Activated T-helper 9 cell treated with anti-CD3 and anti-CD28 coated beads, Interleukin-2, amount 50 U/mL, for 16 hours (primary cell): Measurements from ENCODE around the gene CCR8.
"Not testable (repeated sequence)": the region's sequence is repeated elsewhere in the genome, so short reads cannot be mapped to it uniquely, and the experiment has no call there.

Source experiments
- DNase-seq: peaks from one replicate; pipeline ENCODE4 v3.0.0-alpha.2; 2020; ENCODE audit warnings: low read depth

Gene CCR8

GRCh38 chr3:39349080-39349479 is 19.6 kb downstream of the CCR8 start:
- no peak for DNase-seq

GRCh38 chr3:39350714-39351113 is 21.2 kb downstream of the CCR8 start:
- DNase-seq, result no peak

- DNase-seq, result not testable (repeated sequence)
Measured at GRCh38 chr3:39351134-39351533, 21.6 kb downstream of the CCR8 start.

DNA sequence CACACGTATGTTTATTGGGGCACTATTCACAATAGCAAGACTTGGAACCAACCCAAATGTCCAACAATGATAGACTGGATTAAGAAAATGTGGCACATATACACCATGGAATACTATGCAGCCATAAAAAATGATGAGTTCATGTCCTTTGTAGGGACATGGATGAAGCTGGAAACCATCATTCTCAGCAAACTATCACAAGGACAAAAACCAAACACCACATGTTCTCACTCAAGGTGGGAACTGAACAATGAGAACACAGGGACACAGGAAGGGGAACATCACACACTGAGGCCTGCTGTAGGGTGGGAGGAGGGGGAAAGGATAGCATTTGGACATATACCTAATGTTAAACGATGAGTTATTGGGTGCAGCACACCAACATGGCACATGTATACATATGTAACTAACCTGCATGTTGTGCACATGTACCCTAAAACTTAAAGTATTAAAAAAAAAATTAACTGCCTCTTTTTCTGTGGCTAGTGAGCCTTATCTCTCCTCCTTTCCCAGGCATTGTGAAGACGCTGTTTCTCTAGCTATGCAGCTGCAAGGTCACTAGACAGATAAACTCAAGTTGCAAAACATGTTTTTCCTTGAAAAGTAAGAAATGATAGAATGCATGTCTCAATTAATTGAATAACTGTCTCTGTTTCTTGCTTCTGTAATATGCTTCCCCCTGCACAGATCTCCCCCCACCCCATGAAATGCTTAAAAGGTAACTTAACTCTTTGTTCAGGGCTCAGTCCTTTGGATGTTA is 23.8 kb downstream of the CCR8 start:
- not testable (repeated sequence) for DNase-seq

GRCh38 chr3:39358333-39358732 is 28.8 kb downstream of the CCR8 start:
- DNase-seq, result no peak

DNA sequence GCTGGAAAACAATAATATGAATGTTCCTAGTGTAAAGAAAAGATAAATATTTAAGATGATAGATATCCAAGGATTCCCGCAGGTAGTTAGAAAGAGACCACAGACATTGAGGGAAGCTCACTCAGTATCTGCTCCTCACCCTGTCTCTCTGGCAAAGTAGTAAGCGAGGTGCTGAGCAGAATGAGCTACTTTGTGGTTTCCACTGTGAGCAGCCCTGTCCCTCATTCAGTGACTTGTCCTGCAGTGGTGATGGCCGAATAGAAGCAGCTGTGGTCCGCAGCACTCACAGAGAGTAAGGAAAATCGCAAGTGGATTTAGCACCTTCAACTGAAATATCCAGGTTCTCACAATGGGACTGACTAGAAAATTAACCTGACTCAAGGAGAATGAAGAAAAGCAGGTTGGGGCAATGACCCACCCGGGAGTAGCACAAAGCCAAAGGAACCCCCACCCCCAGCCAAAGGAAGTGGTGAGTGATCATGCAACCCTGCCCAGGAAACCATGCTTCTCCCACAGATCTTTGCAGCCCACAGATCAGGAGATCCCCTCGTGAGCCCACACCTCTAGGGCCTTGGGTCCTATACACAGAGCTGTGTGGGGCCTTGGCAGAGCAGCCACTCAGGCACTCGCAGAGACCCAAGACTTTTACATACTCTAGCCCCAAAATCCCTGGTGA is 31.9 kb downstream of the CCR8 start:
- peak; percentile 15 for DNase-seq

- DNase-seq, result no peak
Measured at GRCh38 chr3:39362192-39362591, 32.7 kb downstream of the CCR8 start.

DNA sequence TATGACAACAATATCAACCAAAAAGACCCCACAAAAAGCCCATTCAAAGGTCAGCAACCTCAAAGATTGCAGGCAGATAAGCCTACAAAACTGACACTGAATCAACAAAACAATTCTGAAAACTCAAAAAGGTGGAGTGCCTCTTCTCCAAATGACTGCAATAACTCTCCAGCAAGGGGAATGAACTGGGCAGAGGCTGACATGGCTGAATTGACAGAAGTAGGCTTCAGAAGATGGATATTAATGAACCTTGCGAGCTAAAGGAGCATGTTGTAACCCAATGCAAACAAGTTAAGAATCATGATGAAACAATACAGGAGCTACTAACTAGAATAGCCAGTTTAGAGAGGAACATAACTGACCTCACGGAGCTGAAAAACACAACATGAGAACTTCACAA is 33.3 kb downstream of the CCR8 start:
- no peak for DNase-seq

DNA sequence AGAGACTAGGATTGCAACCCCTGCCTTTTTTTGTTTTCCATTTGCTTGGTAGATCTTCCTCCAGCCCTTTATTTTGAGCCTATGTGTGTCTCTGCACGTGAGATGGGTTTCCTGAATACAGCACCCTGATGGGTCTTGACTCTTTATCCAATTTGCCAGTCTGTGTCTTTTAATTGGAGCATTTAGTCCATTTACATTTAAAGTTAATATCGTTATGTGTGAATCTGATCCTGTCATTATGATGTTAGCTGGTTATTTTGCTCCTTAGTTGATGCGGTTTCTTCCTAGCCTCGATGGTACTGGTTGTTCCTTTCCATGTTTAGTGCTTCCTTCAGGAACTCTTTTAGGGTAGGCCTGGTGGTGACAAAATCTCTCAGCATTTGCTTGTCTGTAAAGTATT is 40.9 kb downstream of the CCR8 start:
- DNase-seq, result not testable (repeated sequence)

DNA sequence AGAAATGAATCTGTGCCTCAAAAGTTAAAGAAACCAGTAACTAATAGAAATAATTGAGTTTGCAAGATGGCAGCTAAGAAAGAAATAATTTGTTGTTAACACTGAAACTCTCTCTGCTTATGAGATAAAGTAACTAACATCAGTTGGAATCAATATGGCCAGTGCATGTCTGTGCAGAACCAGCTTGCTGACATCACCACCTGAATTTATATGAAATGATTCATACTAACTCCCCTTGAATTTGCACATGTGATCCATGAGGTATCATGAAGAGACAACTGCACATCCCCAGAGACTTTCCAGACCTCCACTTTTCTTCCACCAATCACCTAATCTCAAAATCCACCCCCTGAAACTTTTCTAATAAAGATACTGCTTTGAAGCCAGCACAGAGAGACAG is 43.3 kb downstream of the CCR8 start:
- no peak for DNase-seq

GRCh38 chr3:39376959-39377634 is 47.6 kb downstream of the CCR8 start:
- no peak for DNase-seq

DNA sequence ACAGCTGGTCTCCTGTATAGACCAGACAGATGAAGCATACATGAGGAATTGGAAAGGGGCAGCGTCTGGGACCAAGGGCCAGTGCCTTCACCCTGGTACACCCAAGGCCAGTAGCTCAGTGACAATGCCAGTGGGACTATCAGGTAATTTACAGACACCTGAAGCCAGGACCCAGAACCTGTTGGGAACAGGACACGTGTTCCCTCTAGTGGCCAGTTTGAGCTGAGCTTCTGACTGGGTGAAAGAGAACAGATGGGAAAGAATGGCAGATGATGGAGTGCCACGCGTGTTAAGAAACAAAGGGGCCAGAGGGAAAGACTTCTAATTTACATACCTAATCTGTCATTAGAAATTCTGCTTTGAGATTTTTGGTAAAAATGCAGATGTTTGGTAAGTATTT is 48.6 kb downstream of the CCR8 start:
- peak; percentile 24 for DNase-seq

GRCh38 chr3:39378957-39379777 is 49.7 kb downstream of the CCR8 start:
- DNase-seq, result no peak

DNA sequence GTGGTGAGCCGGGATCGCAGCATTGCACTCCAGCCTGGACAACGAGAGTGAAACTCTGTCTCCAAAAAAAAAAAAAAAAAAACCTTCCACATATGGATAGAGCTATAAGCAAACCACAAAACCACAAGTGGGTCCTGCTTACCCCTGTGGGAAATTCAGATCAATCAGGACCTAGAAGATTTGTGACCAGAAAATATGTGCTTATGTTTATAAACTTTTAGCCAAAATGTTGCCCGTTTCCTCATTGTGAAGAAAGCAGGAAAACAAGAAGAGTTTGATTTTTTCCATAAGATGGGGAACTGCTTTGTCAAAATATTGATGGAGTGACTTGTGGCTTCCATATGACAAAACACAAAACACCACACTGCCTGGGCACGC is 50.3 kb downstream of the CCR8 start:
- DNase-seq, result no peak

GRCh38 chr3:39381432-39381831 is 51.9 kb downstream of the CCR8 start:
- DNase-seq, result no peak
